ENCODE data around the gene CELA2A. TPM values are rescaled to one million over a fixed set of nuclear protein-coding genes. Genes with fewer than 3 reads are reported as not detected.
A peak's percentile ranks its signal among the peaks of the same experiment; 100 is the strongest.

Gene CELA2A
- total RNA-seq, 1 donor from 2014 or later: not detected

DNA sequence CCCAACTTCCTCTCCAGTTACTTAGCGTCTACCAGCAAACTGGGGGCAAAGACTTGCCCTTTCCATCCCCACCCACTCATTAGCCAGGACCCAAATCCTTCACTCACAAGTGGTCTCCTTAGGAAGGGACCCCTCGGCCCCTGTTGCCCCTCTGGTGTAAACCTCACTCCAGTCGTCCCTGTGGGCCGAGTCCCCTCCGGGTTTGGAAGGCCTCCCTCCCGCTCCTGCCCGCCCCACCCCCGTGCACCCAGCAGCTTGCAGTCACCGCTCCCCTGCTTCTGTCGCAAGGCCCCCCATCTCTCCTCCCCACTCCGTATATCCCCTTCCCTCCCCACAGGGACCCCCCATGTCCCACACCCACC, 45.7 kb upstream of the CELA2A start:
- Histone ChIP-seq H3K27me3 (no peaks in the 10 kb centered on the region), H3K9me3 (no peaks in the 10 kb centered on the region), H3K36me3 (no peaks in the 10 kb centered on the region), H3K4me3 (peak overlapping the region; percentile 68), H3K4me1 (peaks cover 24% of the 10 kb centered on the region), H3K27ac (peak overlapping the region; percentile 68)
- DNase-seq (no peak), ATAC-seq (no peak)
- intact Hi-C loops (cut with DNase I): no loop called here
- TF ChIP-seq, protein P1, sequence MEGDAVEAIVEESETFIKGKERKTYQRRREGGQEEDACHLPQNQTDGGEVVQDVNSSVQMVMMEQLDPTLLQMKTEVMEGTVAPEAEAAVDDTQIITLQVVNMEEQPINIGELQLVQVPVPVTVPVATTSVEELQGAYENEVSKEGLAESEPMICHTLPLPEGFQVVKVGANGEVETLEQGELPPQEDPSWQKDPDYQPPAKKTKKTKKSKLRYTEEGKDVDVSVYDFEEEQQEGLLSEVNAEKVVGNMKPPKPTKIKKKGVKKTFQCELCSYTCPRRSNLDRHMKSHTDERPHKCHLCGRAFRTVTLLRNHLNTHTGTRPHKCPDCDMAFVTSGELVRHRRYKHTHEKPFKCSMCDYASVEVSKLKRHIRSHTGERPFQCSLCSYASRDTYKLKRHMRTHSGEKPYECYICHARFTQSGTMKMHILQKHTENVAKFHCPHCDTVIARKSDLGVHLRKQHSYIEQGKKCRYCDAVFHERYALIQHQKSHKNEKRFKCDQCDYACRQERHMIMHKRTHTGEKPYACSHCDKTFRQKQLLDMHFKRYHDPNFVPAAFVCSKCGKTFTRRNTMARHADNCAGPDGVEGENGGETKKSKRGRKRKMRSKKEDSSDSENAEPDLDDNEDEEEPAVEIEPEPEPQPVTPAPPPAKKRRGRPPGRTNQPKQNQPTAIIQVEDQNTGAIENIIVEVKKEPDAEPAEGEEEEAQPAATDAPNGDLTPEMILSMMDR (IDR thresholded peaks at IDR 0.05): no peak

DNA sequence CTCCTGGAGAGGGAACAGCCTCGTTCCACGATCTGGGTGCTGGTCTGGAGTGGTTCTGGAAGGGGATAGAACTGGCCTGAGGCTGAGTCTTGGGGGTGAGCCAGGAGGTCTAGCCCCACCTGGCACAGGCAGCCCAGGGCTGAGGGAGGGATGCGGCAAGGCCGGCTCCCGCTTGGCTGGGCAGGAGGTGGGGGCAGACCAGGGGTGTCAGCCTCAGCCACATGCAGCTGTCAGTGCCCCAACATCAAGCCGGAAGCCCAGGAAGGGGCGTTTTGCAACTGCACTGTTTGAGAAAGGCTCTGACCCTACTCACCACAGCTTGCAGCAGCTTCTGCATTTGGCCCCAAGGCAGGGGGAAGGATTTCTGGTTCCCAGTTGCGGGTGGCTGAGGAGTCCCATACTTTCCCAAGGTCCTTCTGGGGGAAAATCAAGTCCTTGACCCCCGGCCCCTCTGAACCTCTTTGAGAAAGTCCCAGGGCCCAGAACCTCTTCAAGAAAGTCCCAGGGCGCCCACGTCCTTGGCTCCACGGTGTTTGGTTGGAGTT, 44.9 kb upstream of the CELA2A start:
- intact Hi-C loops (cut with DNase I): no loop called here
- H3K9me3 ChIP-seq: no peaks in the 10 kb centered on the region
- H3K27ac ChIP-seq: peak overlapping the region; percentile 59
- ATAC-seq (peak; percentile 64), DNase-seq (peak; percentile 80)
- TF ChIP-seq, protein P1 (IDR thresholded peaks at IDR 0.05): no peak
- no peaks in the 10 kb centered on the region for H3K36me3 ChIP-seq
- H3K27me3 ChIP-seq: no peaks in the 10 kb centered on the region
- peak overlapping the region; percentile 68 for H3K4me3 ChIP-seq
- H3K4me1 ChIP-seq: peaks cover 32% of the 10 kb centered on the region

DNA sequence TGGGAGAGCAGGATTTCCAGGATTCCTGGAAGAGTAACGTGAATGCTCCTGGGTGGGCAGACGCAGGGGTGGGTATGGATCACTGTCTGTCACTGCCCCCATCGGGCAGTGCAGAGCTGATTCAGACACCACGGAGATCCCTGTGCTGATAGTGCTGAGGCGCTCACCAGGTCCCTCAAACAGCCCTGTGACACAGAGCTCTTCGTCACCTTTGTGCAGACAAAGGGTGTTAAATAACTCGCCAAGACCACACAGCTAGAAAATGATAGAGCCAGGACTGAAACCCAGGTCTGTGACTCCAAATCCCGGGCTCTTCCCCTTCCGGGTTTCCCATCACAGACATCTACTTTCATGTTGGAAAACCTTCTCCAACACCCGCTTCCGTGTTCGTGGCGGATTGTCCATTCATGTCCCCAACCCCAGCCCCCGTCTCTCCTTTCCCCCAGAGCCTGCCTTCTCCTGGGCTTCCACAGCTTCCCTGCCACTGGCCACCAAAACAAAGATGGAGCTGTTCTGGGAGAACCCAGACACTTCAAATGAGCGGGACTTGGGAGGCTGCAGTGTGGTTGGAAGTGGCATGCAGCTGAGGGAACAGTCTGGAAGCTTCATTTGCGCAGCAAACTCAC, 44.2 kb upstream of the CELA2A start:
- peak overlapping the region; percentile 59 for H3K27ac ChIP-seq
- DNase-seq (no peak), ATAC-seq (no peak)
- no peaks in the 10 kb centered on the region for H3K36me3 ChIP-seq
- no peaks in the 10 kb centered on the region for H3K9me3 ChIP-seq
- intact Hi-C loops (cut with DNase I): no loop called here
- peaks cover 38% of the 10 kb centered on the region for H3K4me1 ChIP-seq
- H3K27me3 ChIP-seq: no peaks in the 10 kb centered on the region
- TF ChIP-seq, protein P1 (IDR thresholded peaks at IDR 0.05): no peak
- H3K4me3 ChIP-seq: peak overlapping the region; percentile 68

DNA sequence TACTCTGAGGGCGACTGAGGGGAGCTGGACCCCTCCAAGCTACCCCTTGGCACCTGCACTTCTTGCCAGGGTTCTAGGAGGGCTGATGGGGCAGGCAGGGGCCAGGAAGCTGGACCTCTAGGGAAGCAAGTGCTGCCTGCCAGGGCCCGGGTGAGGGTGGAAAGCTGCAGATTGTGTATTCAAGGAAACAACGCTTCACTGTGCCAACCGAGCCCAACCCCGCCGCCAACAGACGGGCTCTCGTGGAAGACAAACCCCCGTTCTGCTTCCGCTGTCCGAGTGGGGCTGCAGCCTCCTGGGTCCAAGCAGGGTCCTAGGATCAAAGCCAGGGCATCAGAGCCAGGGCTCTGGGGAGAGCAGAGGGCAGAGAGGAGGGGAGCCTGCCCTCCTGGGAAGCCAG, 43.7 kb upstream of the CELA2A start:
- intact Hi-C loops (cut with DNase I): no loop called here
- no peaks in the 10 kb centered on the region for H3K27me3 ChIP-seq
- no peak overlapping the region for H3K27ac ChIP-seq
- peaks cover 42% of the 10 kb centered on the region for H3K4me1 ChIP-seq
- H3K9me3 ChIP-seq: no peaks in the 10 kb centered on the region
- no peak for DNase-seq
- H3K4me3 ChIP-seq: peak overlapping the region; percentile 68
- H3K36me3 ChIP-seq: no peaks in the 10 kb centered on the region
- ATAC-seq: no peak
- TF ChIP-seq, protein P1 (IDR thresholded peaks at IDR 0.05): no peak

DNA sequence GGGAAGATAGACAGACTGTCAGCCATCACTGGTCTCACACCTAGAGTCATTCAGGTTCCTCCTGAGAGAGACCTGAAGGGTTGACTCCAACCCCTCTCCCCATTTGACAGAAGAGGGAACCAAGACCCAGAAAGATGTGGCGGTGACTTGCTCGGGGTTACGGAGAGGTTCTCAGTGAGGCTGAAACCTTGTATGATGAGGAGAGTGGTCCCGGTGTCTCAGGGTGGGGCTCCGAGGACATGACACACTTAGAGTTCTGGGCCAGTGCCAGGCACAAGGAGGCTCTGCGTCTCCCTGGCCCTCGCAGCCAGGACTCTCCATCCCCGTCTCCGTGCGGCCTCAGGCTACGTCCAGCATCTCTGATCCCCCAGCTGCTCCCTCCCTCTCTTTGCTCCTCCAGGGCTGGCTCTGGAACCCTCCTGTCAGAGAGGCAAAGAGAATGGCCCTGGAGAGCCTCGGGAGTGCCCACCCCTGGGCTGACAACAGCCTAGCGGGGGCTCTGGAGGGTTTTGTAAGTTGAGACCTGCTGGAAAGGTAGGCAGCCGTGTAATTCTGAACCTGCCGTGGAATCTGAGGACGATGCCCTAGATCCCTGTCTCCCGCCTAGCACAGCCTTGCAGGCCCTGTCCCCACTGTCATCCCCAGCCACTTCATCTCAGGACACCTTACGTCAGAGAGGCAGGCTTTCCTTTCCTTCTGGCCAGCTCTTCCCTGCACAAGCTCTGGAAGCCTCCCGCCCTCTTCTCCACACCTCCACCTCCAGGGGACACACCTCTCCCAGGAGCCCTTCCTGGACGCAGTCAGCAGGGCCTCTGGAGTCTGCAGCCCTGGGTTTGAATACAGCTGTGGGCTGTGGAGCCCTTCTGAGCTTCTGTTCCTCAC, 42.7 kb upstream of the CELA2A start:
- DNase-seq: no peak
- H3K27ac ChIP-seq: no peak overlapping the region
- H3K4me1 ChIP-seq: peaks cover 45% of the 10 kb centered on the region
- TF ChIP-seq, protein P1 (IDR thresholded peaks at IDR 0.05): no peak
- H3K36me3 ChIP-seq: no peaks in the 10 kb centered on the region
- intact Hi-C loops (cut with DNase I): no loop called here
- no peak overlapping the region for H3K4me3 ChIP-seq
- no peaks in the 10 kb centered on the region for H3K9me3 ChIP-seq
- H3K27me3 ChIP-seq: no peaks in the 10 kb centered on the region
- no peak for ATAC-seq
